Skin epidermis (tissue), 12 donors: ENCODE results near the gene ZFAND3.
A peak's percentile ranks its signal among the peaks of the same experiment; 100 is the strongest.
"Not testable (repeated sequence)": the region's sequence is repeated elsewhere in the genome, so short reads cannot be mapped to it uniquely, and the experiment has no call there.

Source experiments
- H3K27ac ChIP-seq, 21 experiments: fragments of 200-600 bp; sonication (generic) in 11 of 21; one replicate each; pipeline ENCODE4 v1.5.0; 2020; ENCODE audit warnings: mild to moderate bottlenecking in 3 of 21, inconsistent platforms in 2 of 21, moderate library complexity in 2 of 21
- H3K4me3 ChIP-seq, 7 experiments: fragments of 200-600 bp; sonication (generic) in 2 of 7; one replicate each; pipeline ENCODE4 v1.5.0; 2020; ENCODE audit warnings: inconsistent platforms in 2 of 7, mild to moderate bottlenecking in 2 of 7, moderate library complexity in 1 of 7

The ZFAND3 gene

GRCh38 chr6:37880602-37881001 lies 61.1 kb downstream of the ZFAND3 start:
- not testable (repeated sequence) for H3K27ac ChIP-seq

GRCh38 chr6:37882292-37882691 lies 62.8 kb downstream of the ZFAND3 start:
- Histone ChIP-seq H3K4me3 (no peak overlapping the region), H3K27ac (peak overlapping the region in 2 of 21 experiments; percentile 5 to 10)

More at GRCh38 chr6:37880602-37881001, 61.1 kb downstream of the ZFAND3 start:
- not testable (repeated sequence) for H3K4me3 ChIP-seq

GRCh38 chr6:37882724-37883413 lies 63.3 kb downstream of the ZFAND3 start:
- Histone ChIP-seq H3K27ac (peak overlapping the region in 2 of 21 experiments; percentile 5 to 10), H3K4me3 (no peak overlapping the region)

GRCh38 chr6:37884548-37884947 lies 65.0 kb downstream of the ZFAND3 start:
- Histone ChIP-seq H3K27ac (no peak overlapping the region), H3K4me3 (no peak overlapping the region)

- H3K27ac ChIP-seq, result peak overlapping the region in 2 of 21 experiments; percentile 7 to 38
- H3K4me3 ChIP-seq, result no peak overlapping the region
Measured at GRCh38 chr6:37889051-37889450, 69.5 kb downstream of the ZFAND3 start.

- Histone ChIP-seq H3K27ac (peak overlapping the region in 1 of 21 experiments; percentile 38), H3K4me3 (no peak overlapping the region)
Measured at GRCh38 chr6:37889486-37889885, 70.0 kb downstream of the ZFAND3 start.

- Histone ChIP-seq H3K27ac (no peak overlapping the region), H3K4me3 (no peak overlapping the region)
Measured at GRCh38 chr6:37891072-37891471, 71.5 kb downstream of the ZFAND3 start.

- no peak overlapping the region for H3K4me3 ChIP-seq
- no peak overlapping the region for H3K27ac ChIP-seq
Measured at GRCh38 chr6:37893257-37893656, 73.7 kb downstream of the ZFAND3 start.

- not testable (repeated sequence) for H3K4me3 ChIP-seq, H3K27ac ChIP-seq
Measured at GRCh38 chr6:37893734-37894133, 74.2 kb downstream of the ZFAND3 start.

- Histone ChIP-seq H3K4me3 (no peak overlapping the region), H3K27ac (no peak overlapping the region)
Measured at GRCh38 chr6:37894585-37894984, 75.1 kb downstream of the ZFAND3 start.

- Histone ChIP-seq H3K27ac (no peak overlapping the region), H3K4me3 (no peak overlapping the region)
Measured at GRCh38 chr6:37897321-37897720, 77.8 kb downstream of the ZFAND3 start.

- Histone ChIP-seq H3K27ac (no peak overlapping the region), H3K4me3 (no peak overlapping the region)
Measured at GRCh38 chr6:37897818-37898515, 78.4 kb downstream of the ZFAND3 start.

- Histone ChIP-seq H3K27ac (no peak overlapping the region), H3K4me3 (no peak overlapping the region)
Measured at GRCh38 chr6:37903351-37904340, 84.1 kb downstream of the ZFAND3 start.

GRCh38 chr6:37904590-37904989 lies 85.1 kb downstream of the ZFAND3 start:
- Histone ChIP-seq H3K27ac (no peak overlapping the region), H3K4me3 (no peak overlapping the region)

- Histone ChIP-seq H3K4me3 (no peak overlapping the region), H3K27ac (no peak overlapping the region)
Measured at GRCh38 chr6:37906121-37906520, 86.6 kb downstream of the ZFAND3 start.

GRCh38 chr6:37910998-37911397 lies 91.5 kb downstream of the ZFAND3 start:
- no peak overlapping the region for H3K4me3 ChIP-seq
- no peak overlapping the region for H3K27ac ChIP-seq

- no peak overlapping the region for H3K4me3 ChIP-seq
- H3K27ac ChIP-seq, result no peak overlapping the region
Measured at GRCh38 chr6:37913210-37913609, 93.7 kb downstream of the ZFAND3 start.

- Histone ChIP-seq H3K27ac (peak overlapping the region in 1 of 21 experiments; percentile 11), H3K4me3 (no peak overlapping the region)
Measured at GRCh38 chr6:37915463-37915862, 95.9 kb downstream of the ZFAND3 start.

- Histone ChIP-seq H3K27ac (no peak overlapping the region), H3K4me3 (no peak overlapping the region)
Measured at GRCh38 chr6:37916149-37916548, 96.6 kb downstream of the ZFAND3 start.

- H3K4me3 ChIP-seq, result no peak overlapping the region
- H3K27ac ChIP-seq, result no peak overlapping the region
Measured at GRCh38 chr6:37916675-37917074, 97.1 kb downstream of the ZFAND3 start.
